K562 (cell line): Measurements from ENCODE around the gene SKAP2. TPM values are rescaled to one million over a fixed set of nuclear protein-coding genes. Genes with fewer than 3 reads are reported as not detected.

Experiments used
- ATAC-seq: fragments of 200-7000 bp; cut with Tn5 transposase; 3 replicates; pipeline ENCODE4 v1.9.1; 2020; ENCODE audit warnings: moderate library complexity
- BruUV-seq: library from RNA; stranded (reverse); fragments of 400-500 nt; replicated peaks from 2 replicates; lab custom pipeline; 2021; lab: Mats Ljungman, UMichigan
- CTCF ChIA-PET: fragments of 300-600 bp; formaldehyde crosslinking; extraction: SDS; loops from one replicate; lab custom pipeline; 2021; ENCODE audit warnings: low intra/inter-chr PET ratio; lab: Yijun Ruan, JAX
- POLR2A ChIA-PET: fragments of 300-600, 350-650 bp; sonication (Branson Sonifier 250); formaldehyde crosslinking; extraction: SDS; loops from one replicate; lab custom pipeline; 2021; ENCODE audit warnings: antibody characterized with exemption, inconsistent platforms; lab: Yijun Ruan, JAX
- DNase-seq, 4 experiments: peaks; one replicate each; pipeline versions ENCODE4 v3.0.0 to v3.0.0-alpha.2; 2011 to 2018; ENCODE audit warnings: low spot score in 3 of 4, mixed read lengths in 3 of 4; ENCODE audit errors: extremely low read depth in 1 of 4
- FAIRE-seq: peaks from 2 replicates; lab custom pipeline; 2011; peaks lifted over from hg19 to GRCh38; lab: Jason Lieb, UNC
- H2AFZ ChIP-seq: 2 replicates; pipeline ENCODE4 v1.6.0; 2011; ENCODE audit warnings: low read depth, low read length, control low read depth, inconsistent platforms
- H3K27ac ChIP-seq: fragments of 200-600 bp; 3 replicates; pipeline ENCODE4 v1.8.0; 2011; ENCODE audit warnings: low read depth, mild to moderate bottlenecking, control low read depth, inconsistent platforms, low read length, moderate library complexity, mixed read lengths; ENCODE audit errors: extremely low read depth
- H3K27me3 ChIP-seq, 2 experiments: fragments of 300-600 bp in 1 of 2; 2 replicates in 1 of 2; 3 replicates in 1 of 2; pipeline versions ENCODE4 v1.6.0 to v1.8.0; 2011; ENCODE audit warnings: inconsistent platforms in 2 of 2, low read length in 2 of 2, mild to moderate bottlenecking in 1 of 2, mixed read lengths in 1 of 2, moderate library complexity in 1 of 2; ENCODE audit not compliant: control insufficient read depth in 2 of 2, insufficient read depth in 2 of 2
- H3K36me3 ChIP-seq: fragments of 300-600 bp; 3 replicates; pipeline ENCODE4 v1.8.0; 2011; ENCODE audit warnings: mild to moderate bottlenecking, low read length, inconsistent platforms; ENCODE audit not compliant: control insufficient read depth, insufficient read depth
- H3K4me1 ChIP-seq, 2 experiments: fragments of 200-600 bp in 1 of 2; replicated peaks in 1 of 2; 2 replicates in 1 of 2; 3 replicates in 1 of 2; pipeline versions ENCODE4 v1.5.1 to v1.8.0; 2011; ENCODE audit warnings: inconsistent platforms in 2 of 2, low read length in 2 of 2, mild to moderate bottlenecking in 1 of 2, mixed read lengths in 1 of 2, moderate library complexity in 1 of 2; ENCODE audit not compliant: control insufficient read depth in 2 of 2, insufficient read depth in 2 of 2
- H3K4me2 ChIP-seq: 2 replicates; pipeline ENCODE4 v1.6.1; 2011; ENCODE audit warnings: low read length, control low read depth, inconsistent platforms, mixed read lengths; ENCODE audit not compliant: insufficient read depth
- H3K4me3 ChIP-seq: fragments of 200-600 bp; sonication (generic), shearing (Covaris generic); 2 replicates; pipeline ENCODE4 v1.5.1; 2016; ENCODE audit warnings: control low read depth, inconsistent platforms
- H3K79me2 ChIP-seq: fragments of 200-600 bp; 3 replicates; pipeline ENCODE4 v1.8.0; 2011; ENCODE audit warnings: low read length, inconsistent platforms; ENCODE audit not compliant: control insufficient read depth, insufficient read depth
- H3K9ac ChIP-seq, 2 experiments: 2 replicates each; pipeline versions ENCODE4 v1.6.0 to v1.6.1; 2011; ENCODE audit warnings: low read depth in 2 of 2, low read length in 2 of 2, control low read depth in 1 of 2, inconsistent platforms in 1 of 2, mild to moderate bottlenecking in 1 of 2, mixed read lengths in 1 of 2; ENCODE audit not compliant: insufficient read depth in 1 of 2
- H3K9me1 ChIP-seq: one replicate; pipeline ENCODE4 v1.6.0; 2011; ENCODE audit warnings: inconsistent platforms, mild to moderate bottlenecking, low read length, moderate library complexity; ENCODE audit not compliant: control insufficient read depth, insufficient read depth
- H3K9me3 ChIP-seq: replicated peaks from 2 replicates; pipeline ENCODE4 v1.5.1; 2011; ENCODE audit warnings: low read depth, low read length, inconsistent platforms; ENCODE audit not compliant: control insufficient read depth, insufficient read depth
- H4K20me1 ChIP-seq: replicated peaks from 2 replicates; pipeline ENCODE4 v1.6.1; 2011; ENCODE audit warnings: low read length, inconsistent platforms, mixed read lengths; ENCODE audit not compliant: control insufficient read depth, insufficient read depth
- ARID1B ChIP-seq: fragments of 450-650 bp; IDR thresholded peaks from 2 replicates; pipeline ENCODE4 v1.6.1; 2016; ENCODE audit warnings: antibody characterized with exemption, mild to moderate bottlenecking, inconsistent platforms
- C11orf30 ChIP-seq: fragments of 450-650 bp; IDR thresholded peaks from 2 replicates; pipeline ENCODE4 v1.6.1; 2016; ENCODE audit warnings: low read depth, mild to moderate bottlenecking
- CREB5 ChIP-seq: fragments of 250-450 bp; sonication (Bioruptor Pico); IDR thresholded peaks from 2 replicates; pipeline ENCODE4 v1.5.0; 2020; ENCODE audit warnings: mild to moderate bottlenecking
- SETDB1 ChIP-seq: IDR thresholded peaks from one replicate; pipeline ENCODE4 v1.6.1; 2012; ENCODE audit warnings: low read length, control low read depth, inconsistent platforms
- SLC30A9 ChIP-seq: fragments of 250-450 bp; sonication (Bioruptor Pico); IDR thresholded peaks from 2 replicates; pipeline ENCODE4 v1.8.0; 2022; ENCODE audit warnings: mild to moderate bottlenecking, moderate library complexity
- SRF ChIP-seq, 2 experiments: fragments of 250-450, 450-650 bp in 1 of 2; sonication (Bioruptor Pico) in 1 of 2; sonication (generic) in 1 of 2; formaldehyde crosslinking; IDR thresholded peaks; 2 replicates each; pipeline versions ENCODE4 v1.5.0 to v1.5.1; 2020 to 2022; ENCODE audit warnings: mild to moderate bottlenecking in 1 of 2, missing genetic modification reagents in 1 of 2
- WHSC1 ChIP-seq: IDR thresholded peaks from one replicate; pipeline ENCODE4 v1.6.1; 2012; ENCODE audit warnings: low read length, control low read depth, inconsistent platforms
- ZKSCAN8 ChIP-seq: fragments of 200-800 bp; sonication (Bioruptor generic); IDR thresholded peaks from 2 replicates; pipeline ENCODE4 v1.6.1; 2016; ENCODE audit warnings: missing genetic modification characterization, missing compliant biosample characterization
- ZNF263 ChIP-seq: sonication (generic); formaldehyde crosslinking; IDR thresholded peaks from 2 replicates; pipeline ENCODE4 v1.8.0; 2022; ENCODE audit warnings: mild to moderate bottlenecking, missing genetic modification reagents, borderline replicate concordance
- ZNF609 ChIP-seq: sonication (generic); formaldehyde crosslinking; IDR thresholded peaks from 2 replicates; pipeline ENCODE4 v1.8.1; 2023; ENCODE audit warnings: missing genetic modification reagents, mild to moderate bottlenecking, borderline replicate concordance
- ZNF695 ChIP-seq: fragments of 450-650 bp; formaldehyde crosslinking; IDR thresholded peaks from 2 replicates; pipeline ENCODE4 v1.4.0; 2020; ENCODE audit warnings: mild to moderate bottlenecking, moderate library complexity
- WGBS: fragments of 100-300 bp; shearing (Covaris generic); methylation state at CpG from one replicate; pipeline ENCODE4 v1.1.6; 2016; ENCODE audit warnings: low coverage, mixed read lengths; ENCODE audit not compliant: insufficient coverage; ENCODE audit errors: missing lambda C conversion rate; 5-methylcytosine and 5-hydroxymethylcytosine counted together
- in situ Hi-C: fragments of 300-500 bp; cut with MboI; formaldehyde crosslinking; loops from 4 replicates; pipeline ENCODE4 v1.15.0; 2018; ENCODE audit warnings: inconsistent platforms, mixed read lengths
- intact Hi-C: fragments of 100-400 bp; cut with micrococcal nuclease; formaldehyde crosslinking; loops from 2 replicates; pipeline ENCODE4 v1.14.2; 2022
- polyA plus RNA-seq, 8 experiments: library from polyadenylated mRNA; depleted of rRNA in 4 of 8; stranded (reverse) in 5 of 8; unstranded in 3 of 8; fragments of >200 nt; fragmentation: Nextera tagmentation in 2 of 8; fragmentation: Illumina TruSeq in 1 of 8; extraction: Ambion mirVana in 2 of 8; extraction: Trizol in 1 of 8; gene quantifications; 2 replicates each; pipeline versions ENCODE4 v1.2.1 to v1.2.3, GENCODE V29; 2011 to 2014; ENCODE audit warnings: inconsistent platforms in 1 of 8, missing spikeins in 1 of 8
- total RNA-seq, 7 experiments: library from RNA; depleted of rRNA in 6 of 7; stranded (reverse); fragments of >200 nt in 6 of 7; fragmentation: Illumina TruSeq in 2 of 7; extraction: Trizol in 2 of 7; gene quantifications; 2 replicates each; pipeline versions ENCODE4 v1.2.1 to v1.2.3, GENCODE V29; 2011 to 2021; ENCODE audit warnings: low replicate concordance in 1 of 7

SKAP2 gene
- total and polyA plus RNA-seq, 9 of the 15 experiments (the other 6 are each of a cell fraction or from before 2014, with no cell fraction given): 4.2 to 11.7 (median 8.3) TPM

- Histone ChIP-seq H2AFZ (no peak overlapping the region), H3K4me1 (peaks cover 0 to 3% of the 10 kb centered on the region in 2 experiments; a peak in 2 of 5 replicates), H3K4me3 (no peak overlapping the region), H3K36me3 (no peaks in the 10 kb centered on the region), H3K79me2 (0 out of 3 replicates have a peak, but pooled peaks cover 1% of the 10 kb centered on the region), H3K9me1 (no peaks in the 10 kb centered on the region), H3K27ac (no peak overlapping the region), H3K9me3 (no peaks in the 10 kb centered on the region), H4K20me1 (no peaks in the 10 kb centered on the region), H3K9ac (no peak overlapping the region), H3K4me2 (no peak overlapping the region), H3K27me3 (peaks cover 11 to 40% of the 10 kb centered on the region in 2 experiments)
- DNase-seq: no peak
- FAIRE-seq: no peak
- no TSS peak for BruUV-seq
- ChIA-PET POLR2A (no interaction called here), CTCF (no interaction called here)
- ATAC-seq: no peak
- TF ChIP-seq SRF (CRISPR knock-in tag; IDR thresholded peaks at IDR 0.05): peak in 1 of 2 experiments; percentile 68; a peak in 1 of 4 replicates
- no peak for TF ChIP-seq SLC30A9 (CRISPR knock-in tag)
- no peak for TF ChIP-seq ZKSCAN8 (CRISPR knock-in tag)
- no peak for TF ChIP-seq CREB5
- in situ Hi-C loops: no loop called here
- intact Hi-C loops: no loop called here
- 0% methylated on average over 3 of the region's 3 CpGs for WGBS
Measured at GRCh38 chr7:26633557-26633956, 230.8 kb downstream of the SKAP2 start.

- H2AFZ ChIP-seq: no peak overlapping the region
- ATAC-seq: no peak
- intact Hi-C loops: no loop called here
- no peaks in the 10 kb centered on the region for H3K79me2 ChIP-seq
- BruUV-seq: no TSS peak
- no peaks in the 10 kb centered on the region for H3K9me3 ChIP-seq
- ChIA-PET POLR2A (no interaction called here), CTCF (no interaction called here)
- 3% methylated on average over 6 of the region's 6 CpGs for WGBS
- H3K4me1 ChIP-seq: peaks cover 3 to 4% of the 10 kb centered on the region in 2 experiments; a peak in 4 of 5 replicates
- no peak overlapping the region for H3K4me2 ChIP-seq
- H3K36me3 ChIP-seq: no peaks in the 10 kb centered on the region
- no peaks in the 10 kb centered on the region for H4K20me1 ChIP-seq
- no peak overlapping the region for H3K9ac ChIP-seq
- no peak overlapping the region for H3K27ac ChIP-seq
- no peak overlapping the region for H3K4me3 ChIP-seq
- in situ Hi-C loops: no loop called here
- no peaks in the 10 kb centered on the region for H3K9me1 ChIP-seq
- H3K27me3 ChIP-seq: peaks cover 23 to 53% of the 10 kb centered on the region in 2 experiments
- DNase-seq: no peak
- FAIRE-seq: no peak
- TF ChIP-seq ZNF695 (no peak), SETDB1 (no peak), C11orf30 (no peak), WHSC1 (no peak), ARID1B (no peak), ZNF263 (CRISPR knock-in tag) (no peak), ZNF609 (no peak)
Measured at GRCh38 chr7:26631601-26632000, 232.8 kb downstream of the SKAP2 start.
